Left lobe of liver (tissue), 2 donors: ENCODE results near the gene PDZRN3. TPM values are rescaled to one million over a fixed set of nuclear protein-coding genes. Genes with fewer than 3 reads are reported as not detected.
A peak's percentile ranks its signal among the peaks of the same experiment; 100 is the strongest.

ENCODE experiments used
- ATAC-seq: fragments of 200-7000 bp; cut with Tn5 transposase; one replicate; pipeline ENCODE4 v1.9.1; 2020; ENCODE audit warnings: mild to moderate bottlenecking, moderate library complexity
- DNase-seq: peaks from one replicate; pipeline ENCODE4 v3.0.0-alpha.2; 2020; ENCODE audit warnings: low spot score
- total RNA-seq: library from RNA; stranded (reverse); gene quantifications from one replicate; pipeline ENCODE4 v1.2.1, GENCODE V29; 2021
- donor health status: DM: no; HTN: no; CAD: no; lungs with moderate emphysema.
- donor health status: DM: no; HTN: yes; CAD: no.

PDZRN3 gene
- total RNA-seq, 1 donor from 2014 or later = 1.3 TPM

DNA sequence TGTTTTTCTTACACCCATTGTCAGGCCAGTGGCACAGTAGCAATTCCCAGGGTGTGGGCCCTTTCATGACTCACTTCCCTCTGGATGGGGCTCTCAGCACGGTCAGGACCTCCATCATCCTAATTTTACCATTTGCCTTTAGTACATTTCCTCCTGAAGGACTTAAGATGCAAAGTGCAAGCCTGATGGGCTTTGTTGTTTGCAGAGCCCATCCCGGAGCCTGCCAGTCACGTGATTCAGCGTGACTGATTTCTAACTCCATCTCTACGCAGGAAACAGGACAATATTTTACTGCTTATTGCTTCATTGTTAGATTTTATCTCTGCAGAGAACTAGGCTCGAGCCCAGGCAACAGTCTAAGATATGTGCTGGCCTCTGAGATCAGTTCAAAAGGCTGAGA lies 223.7 kb downstream of the PDZRN3 start:
- DNase-seq = no peak

DNA sequence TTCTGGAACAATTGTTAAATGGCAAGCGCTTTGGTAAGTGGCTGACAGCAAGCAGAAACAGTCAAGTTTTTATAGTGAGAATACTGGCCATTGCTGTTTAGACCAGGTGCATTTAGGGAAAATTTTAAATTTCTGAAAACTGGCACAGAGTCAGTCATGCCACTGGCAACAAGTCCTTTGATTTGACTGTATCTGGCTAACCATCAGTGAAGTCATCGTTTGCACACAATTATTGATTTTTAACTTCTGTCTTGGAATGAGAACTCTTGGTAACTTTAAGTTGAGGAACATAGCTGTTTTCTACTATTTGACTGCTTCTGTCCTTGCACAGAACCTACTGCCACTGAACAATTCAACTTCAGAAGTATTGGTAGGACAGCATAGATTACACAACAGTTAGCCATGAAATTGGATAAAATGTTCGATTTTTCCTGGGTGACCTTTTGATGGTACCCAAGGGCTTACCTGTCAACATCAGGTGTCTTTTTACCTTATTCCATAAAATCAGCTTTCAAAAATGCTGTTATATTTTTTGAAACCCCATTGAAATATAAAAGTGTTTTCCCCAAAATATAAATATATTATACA lies 225.0 kb downstream of the PDZRN3 start:
- ATAC-seq (peak; percentile 52), DNase-seq (no peak)

More for the DNA sequence above, 223.7 kb downstream of the PDZRN3 start:
- ATAC-seq = no peak

DNA sequence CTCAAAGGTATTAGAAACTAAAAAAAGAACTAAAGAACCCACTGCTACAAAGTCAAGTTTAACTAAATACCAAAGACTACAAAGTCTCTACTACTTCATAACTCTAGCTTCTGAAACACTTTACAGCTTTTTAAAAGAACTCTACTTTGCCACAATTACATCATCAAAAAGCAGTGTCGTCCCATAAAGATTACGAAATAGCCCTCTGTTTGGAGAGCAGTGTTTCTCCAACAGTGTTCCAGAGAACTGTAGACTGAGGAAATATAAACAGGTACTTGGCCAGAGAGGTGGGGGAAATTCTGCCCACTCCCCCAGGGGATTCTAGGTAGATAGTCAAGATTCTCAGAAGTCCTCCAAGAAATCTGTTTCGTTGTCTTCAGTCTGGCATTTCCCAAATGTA lies 225.6 kb downstream of the PDZRN3 start:
- no peak for DNase-seq
- ATAC-seq = peak; percentile 68

DNA sequence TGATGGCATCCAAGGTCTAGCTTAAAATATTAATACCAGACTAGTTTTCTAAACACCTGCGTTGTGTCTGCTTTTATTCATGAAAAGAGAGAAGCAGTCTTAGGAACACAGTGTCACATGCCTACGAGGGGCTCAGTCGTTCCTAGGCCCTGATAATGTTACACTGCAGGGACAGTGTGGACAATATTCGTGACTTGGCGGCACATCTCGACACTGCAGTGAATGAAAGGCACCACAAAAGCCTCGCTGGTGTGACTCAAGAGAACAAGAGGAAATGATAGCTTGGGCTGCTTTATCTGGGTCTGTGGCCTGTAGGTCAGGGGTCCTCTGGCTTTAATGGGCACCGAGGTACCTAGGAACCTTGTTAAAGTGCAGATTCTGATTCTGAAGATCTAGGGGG lies 226.7 kb downstream of the PDZRN3 start:
- ATAC-seq (no peak), DNase-seq (no peak)

DNA sequence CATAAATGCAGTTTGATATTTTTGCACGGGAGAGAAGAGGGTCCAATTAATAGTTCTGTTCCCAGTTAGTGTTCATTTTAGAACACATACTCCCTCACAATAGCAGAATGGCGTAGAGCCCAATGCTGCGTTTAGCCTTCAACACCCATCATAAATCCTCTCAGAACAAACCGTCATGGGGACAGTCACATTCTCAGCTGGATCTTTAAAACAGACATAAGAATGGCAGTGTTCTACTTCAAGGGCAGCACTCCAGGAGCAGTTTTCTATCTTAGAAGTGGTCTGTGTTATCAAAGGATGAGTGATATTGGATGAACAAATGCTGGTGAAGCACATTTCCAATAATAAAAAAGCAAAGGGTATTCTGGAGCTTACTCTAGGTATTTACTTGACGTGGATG lies 230.5 kb downstream of the PDZRN3 start:
- ATAC-seq (no peak), DNase-seq (no peak)

DNA sequence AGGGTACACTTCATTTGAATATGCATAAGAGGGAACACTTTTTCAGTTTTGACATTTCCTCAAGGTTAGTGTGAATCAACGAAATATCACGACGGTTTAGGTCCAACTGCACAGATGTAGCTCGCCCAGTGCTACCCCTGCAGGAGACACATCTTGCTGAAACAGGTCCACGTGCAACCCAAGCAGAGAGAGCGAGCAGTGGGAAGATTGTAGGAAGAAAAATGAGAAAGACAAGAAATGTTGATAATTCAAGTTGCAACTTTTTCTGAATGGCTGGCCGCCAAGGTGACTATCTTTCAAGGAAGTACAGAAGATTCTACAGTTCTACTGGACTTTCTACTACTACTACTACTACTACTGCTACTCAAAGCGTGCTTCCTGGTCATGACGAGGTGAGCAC lies 231.7 kb downstream of the PDZRN3 start:
- DNase-seq = no peak
- ATAC-seq = no peak

DNA sequence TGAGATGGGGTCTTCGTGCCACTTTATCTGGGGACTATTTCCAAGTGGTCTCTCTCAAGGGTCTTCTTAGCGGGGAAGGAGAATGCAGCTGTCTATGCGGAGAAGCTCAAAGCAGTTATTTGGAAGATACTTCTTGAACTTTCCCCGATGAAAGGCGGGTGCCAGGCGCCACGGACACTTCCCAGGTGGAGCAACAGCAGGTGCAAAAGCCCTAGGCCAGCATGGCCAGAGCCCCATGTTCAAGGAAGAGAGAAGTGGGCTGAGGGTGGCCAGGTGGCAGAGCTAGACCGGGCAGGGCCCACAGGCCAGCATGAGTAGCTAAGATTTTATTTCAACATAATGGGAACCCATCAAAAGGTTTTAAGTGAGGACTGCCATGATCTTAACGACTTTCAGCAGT lies 232.8 kb downstream of the PDZRN3 start:
- ATAC-seq (no peak), DNase-seq (no peak)

DNA sequence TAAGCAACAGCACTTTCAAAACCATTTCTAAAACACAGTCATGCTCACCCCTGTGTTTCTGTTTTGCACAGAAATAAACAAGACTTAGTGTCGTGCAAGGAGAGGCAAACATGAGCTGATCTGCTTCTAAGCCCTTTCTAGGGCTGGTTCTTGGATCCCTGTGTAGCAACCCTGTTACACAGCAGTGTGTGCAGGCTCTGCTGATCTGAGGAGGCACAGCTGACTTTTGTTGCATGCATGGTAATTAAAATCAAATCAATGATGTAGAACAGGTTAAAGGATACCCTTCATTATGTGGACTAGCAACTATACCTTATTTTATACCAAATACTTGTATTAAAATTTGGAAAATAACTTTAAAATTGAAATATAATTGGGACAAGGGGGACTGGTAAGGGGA lies 234.8 kb downstream of the PDZRN3 start:
- DNase-seq = no peak
- no peak for ATAC-seq

DNA sequence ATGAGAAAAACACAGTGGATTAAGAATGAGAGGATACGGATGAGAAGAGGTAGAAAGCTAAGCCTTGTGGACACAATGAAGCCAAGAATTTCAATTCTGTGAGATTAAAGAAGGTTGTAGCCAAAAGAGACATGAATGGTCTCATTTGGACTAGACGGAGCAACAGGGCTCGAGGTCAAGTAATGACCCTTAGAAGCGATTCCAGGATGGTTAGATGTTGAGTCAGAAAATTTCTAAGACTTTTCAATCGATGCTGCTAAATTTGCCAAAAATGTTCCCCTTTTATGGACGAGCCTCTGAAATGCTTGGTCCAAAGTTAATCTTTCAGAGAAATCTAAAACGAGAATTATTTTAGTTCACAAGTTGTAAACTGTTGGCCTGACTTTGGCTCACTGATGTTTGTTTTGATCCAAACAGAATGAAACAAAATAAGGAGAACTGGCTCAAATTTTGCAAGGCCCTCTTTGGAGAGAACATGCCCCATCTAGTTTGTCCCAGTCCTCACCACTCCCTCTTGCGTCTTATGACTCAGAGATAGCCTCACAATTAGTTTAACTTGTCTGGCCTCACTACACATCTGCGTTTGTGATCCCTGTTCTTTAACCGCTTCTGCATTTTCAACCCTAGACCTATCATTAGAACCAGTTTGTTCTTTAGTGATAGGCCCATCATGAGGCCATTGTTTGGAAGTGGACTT lies 235.5 kb downstream of the PDZRN3 start:
- no peak for DNase-seq
- no peak for ATAC-seq

DNA sequence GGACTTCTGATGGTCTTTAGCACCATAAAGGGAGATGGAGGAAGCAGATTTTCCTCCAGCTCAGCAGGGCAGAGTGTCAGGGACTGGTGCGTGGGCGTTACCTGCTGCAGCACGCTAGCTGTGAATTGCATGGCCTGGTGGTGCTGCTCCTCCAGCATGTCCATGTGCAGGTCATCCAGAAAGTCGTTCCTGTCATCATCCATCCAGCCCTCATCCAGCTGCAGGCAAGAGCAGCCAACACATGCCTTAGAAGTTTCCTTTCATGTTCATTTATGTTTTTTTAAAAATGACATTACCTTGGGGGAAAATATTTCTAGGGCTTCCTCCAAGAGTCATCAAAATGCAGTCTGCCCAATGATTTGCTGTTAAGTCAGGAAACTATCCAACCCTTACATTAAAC lies 239.2 kb downstream of the PDZRN3 start:
- ATAC-seq (no peak), DNase-seq (no peak)

DNA sequence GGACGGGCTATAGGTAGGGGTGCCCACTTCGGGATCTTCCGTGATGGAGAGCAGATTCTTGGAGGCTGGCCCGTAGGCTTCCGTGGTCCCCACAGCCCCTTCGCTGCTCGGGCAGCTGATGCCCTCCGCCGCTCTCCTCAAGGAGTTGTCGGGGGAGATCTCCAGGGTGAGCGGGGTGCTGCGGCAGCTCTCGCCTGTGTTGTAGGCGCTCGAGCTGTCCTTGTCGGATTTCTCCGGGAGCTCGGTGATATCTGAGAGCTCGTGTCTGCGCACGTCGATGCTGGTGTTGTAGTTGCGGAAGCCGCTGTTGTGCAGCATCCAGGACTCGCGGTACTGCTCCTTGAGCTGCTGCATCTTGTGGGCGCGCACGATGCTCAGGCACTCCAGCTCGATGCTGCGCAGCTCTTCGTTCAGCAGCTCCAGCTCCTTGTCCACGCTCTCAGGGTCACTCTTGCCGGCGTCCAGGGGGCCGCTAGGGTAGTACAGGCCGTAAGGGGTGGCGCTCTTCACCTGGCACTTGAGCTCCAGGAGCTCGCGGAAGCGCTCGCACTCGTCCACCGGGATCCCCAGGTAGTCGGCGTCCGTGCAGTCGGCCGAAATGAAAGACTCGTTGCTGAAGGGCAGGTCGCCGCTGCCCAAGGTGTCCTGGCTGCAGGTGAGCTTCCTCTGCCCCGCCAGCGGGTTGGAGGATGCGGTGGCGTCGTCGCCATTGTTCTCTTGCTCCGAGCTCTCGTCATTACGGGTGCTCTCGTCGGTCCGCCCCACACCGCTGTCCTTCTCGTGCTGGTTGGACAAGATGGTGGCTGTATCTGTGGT lies 240.4 kb downstream of the PDZRN3 start:
- ATAC-seq = no peak
- DNase-seq = no peak

DNA sequence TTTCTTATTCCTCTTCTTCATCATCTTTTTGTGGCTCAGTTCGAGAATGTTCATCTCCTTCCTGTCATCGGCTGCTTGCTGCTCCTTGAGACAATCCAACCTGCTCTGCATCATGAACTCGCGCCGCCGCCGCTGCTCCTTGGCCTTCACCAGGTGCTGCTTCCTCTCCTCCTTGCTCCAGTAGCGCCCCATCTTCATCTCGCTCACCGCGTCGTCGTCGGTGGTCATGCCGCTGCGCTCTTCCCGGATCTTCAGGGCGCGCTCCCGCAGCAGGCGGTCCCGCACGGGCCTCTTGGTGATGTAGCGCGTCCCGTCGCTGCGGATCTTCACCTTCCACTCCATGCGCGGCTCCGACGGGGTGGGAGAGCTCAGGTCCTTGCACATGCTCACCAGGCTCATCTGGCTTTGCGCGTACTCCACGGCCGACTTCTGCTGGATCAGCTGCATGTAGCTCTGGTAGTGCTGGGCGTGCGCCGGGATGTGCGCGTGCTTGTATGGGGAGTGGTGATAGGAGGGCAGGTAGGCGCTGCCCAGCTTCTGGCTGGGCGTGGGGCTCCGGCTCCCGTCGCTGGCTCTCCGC lies 241.2 kb downstream of the PDZRN3 start:
- no peak for DNase-seq
- no peak for ATAC-seq

DNA sequence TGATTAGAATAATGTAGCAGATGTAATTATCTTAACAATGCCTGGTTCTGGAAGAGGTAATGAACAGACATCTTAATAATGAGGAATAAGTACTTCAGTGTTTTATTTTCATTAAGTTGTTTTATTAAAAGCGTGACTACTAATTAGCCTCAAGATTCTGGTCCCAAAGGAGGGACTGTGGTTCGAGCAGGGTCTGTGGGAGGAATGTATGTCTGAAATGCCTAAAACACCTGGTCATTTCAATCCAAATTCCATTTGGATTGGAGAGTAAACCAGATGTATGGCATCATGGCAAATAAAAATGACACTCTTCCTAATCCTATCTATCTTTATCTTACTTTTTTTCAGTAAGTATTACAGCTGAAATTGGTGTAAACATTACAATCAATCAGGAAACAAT lies 243.2 kb downstream of the PDZRN3 start:
- ATAC-seq = no peak
- no peak for DNase-seq

DNA sequence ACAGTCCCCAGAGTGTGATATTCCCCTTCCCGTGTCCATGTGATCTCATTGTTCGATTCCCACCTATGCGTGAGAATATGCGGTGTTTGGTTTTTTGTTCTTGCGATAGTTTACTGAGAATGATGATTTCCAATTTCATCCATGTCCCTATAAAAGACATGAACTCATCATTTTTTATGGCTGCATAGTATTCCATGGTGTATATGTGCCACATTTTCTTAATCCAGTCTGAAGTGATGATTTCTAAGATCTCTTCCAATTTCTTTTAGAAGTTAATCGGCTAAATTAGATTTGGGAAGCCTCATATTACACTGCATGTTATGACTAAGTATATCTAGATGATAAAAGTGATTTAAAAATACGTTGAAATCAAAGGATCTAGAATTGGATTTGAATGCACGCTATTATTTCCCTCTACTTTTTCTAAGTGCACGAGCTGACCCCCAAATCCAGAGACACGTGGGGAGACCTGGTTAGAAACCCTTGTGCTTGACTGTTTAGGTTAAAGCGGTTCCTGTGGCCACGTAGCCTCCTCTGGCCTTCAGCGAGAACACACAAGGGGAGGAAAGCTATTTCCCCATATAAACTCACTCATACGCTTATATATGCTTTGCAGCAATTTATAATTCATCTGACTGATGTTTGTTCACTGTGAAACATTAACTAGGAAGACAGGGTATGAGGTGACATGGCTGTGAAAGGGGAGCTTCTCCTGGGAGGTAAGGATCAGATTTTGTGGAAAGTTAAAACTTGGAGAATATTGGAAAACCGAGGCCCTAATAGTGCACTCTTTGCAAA lies 243.8 kb downstream of the PDZRN3 start:
- DNase-seq = no peak
- no peak for ATAC-seq

DNA sequence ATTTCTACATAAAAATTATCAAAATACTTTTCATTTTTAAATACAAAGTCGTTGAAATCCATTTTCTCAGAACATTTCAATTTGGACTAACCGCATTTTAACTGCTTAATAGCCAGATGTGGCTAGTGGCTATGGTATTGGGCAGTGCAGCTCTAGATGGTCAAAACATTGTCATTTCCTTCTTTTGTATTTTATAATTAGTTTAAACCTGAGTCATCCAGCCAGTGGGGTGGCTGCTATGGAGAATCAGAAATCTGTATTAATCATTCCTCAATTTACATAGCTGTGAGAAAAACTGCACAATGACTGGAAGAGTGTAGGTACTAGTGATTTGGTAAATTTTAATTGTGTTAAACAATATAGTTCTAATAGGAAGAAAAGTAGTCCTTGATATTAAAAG lies 245.3 kb downstream of the PDZRN3 start:
- ATAC-seq (no peak), DNase-seq (no peak)

DNA sequence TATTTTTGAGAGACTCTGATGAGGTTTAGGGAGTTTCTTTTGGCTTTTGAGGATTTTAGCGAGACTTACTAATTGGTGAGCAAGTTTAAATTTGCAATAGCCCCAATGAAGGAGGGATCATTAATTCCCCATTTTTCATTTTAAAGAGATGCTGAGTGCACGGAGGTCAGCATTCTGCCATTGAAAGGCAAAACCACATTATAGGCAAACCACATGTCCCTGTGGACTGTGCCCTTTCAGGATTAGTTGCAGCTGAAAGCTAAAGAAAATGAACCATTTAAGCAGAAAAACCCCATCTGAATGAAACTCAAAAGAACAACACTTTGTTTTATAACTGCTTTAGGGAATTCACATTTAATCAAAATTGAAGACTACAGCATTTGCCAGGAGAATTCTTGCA lies 246.5 kb downstream of the PDZRN3 start:
- no peak for ATAC-seq
- no peak for DNase-seq

DNA sequence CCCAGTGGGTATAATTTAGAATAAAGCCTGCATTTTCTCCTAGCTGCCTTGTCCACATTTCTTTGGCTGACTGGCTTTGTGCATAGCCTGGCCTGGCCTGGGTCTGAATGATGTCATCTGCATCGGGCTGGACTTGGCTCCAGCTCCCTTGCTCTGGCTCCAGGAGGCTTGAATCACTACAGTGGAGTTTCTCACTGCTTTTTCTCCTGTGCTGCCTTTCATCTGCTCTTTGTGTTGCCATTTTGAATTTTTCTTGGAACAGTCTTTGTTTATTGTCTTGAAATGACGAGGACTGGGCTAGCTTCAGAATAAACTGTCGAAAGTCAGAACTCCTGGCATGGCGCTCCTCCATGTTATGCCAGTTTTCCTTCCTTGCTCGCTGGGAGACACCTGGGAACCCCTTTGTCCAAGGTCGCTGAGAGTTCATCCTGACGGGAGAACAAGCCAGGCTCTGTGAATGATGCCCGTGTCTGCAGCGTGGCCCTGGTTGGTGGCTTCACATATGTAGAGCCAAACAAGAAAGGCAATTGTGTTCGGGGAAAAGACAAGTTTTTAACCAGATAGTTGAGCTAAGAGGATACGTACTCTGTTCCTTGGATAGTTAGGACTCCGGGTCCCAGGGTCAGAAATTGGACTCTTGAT lies 258.9 kb downstream of the PDZRN3 start:
- ATAC-seq (no peak), DNase-seq (no peak)

DNA sequence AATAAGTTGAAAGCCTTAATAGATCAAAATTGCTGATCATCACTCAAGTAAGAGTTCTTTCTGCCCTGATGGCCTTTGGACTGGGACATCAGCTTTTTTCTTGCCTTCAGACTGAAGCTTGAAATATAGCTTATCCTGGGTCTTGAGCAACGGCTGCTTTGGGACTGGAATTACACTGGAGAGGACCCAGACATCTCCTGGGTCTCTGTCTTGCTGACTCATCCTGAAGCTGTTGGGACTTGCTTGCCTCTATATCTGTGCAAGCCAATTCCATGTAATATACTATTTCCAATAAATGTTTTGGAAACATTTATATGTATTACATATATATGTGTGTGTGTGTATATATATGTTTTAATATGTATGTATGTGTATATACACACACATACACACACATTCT lies 260.2 kb downstream of the PDZRN3 start:
- no peak for DNase-seq

DNA sequence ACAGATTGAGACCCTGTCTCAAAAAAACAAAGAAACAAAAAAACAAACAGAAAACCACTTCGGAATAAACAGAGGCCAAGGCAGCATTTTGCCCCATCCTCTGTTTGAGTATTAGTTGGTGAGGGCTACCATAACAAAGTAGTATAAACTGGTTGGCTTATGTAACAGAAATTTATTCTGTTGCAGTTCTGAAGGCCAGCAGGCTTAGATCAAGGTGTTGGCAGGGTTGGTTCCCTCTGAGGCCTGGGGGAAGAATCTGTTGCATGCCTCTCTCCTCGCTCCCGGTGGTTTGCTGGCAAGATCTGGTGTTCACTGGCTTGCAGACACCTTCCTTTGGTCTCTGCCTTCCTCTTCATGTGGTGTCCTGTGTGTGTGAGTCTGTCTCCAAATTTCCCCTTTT lies 261.6 kb downstream of the PDZRN3 start:
- ATAC-seq (no peak), DNase-seq (no peak)

More for the DNA sequence above, 260.2 kb downstream of the PDZRN3 start:
- ATAC-seq = no peak

DNA sequence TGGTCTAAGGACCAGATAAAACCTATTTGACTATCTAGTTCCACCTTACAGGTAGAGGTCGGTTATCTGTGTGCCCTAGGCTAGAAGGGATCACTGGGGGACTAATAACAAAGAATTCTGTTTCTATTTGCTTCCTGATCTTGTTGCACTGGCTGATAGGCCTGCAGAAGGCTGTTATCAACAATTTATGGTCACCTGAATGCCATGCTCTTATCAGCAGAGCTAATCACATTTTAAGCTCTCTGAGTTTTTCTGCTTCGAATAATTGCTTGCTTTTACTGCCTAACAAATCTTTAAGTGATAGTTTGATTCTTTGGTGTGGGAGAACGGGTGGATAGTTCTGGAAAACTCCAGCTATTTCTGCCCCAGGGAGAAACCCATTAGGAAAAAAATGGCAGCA lies 263.1 kb downstream of the PDZRN3 start:
- DNase-seq (no peak), ATAC-seq (no peak)
